Breast epithelium (tissue), 3 donors: ENCODE data around the gene PAX7.

ENCODE experiments used
- CTCF ChIP-seq, 3 donors: fragments of 450-650 bp; IDR thresholded peaks; one replicate each; pipeline ENCODE4 v1.5.1; 2016 to 2017; ENCODE audit warnings: antibody characterized with exemption in 3 of 3, mild to moderate bottlenecking in 3 of 3, moderate library complexity in 3 of 3
- POLR2A ChIP-seq: fragments of 450-650 bp; IDR thresholded peaks from one replicate; pipeline ENCODE4 v1.6.1; 2016; ENCODE audit warnings: antibody characterized with exemption, mild to moderate bottlenecking, moderate library complexity
- POLR2AphosphoS5 ChIP-seq, 3 donors: sonication (generic); formaldehyde crosslinking; IDR thresholded peaks; one replicate each; pipeline ENCODE4 v1.6.1; 2017; ENCODE audit warnings: antibody characterized with exemption in 3 of 3

DNA sequence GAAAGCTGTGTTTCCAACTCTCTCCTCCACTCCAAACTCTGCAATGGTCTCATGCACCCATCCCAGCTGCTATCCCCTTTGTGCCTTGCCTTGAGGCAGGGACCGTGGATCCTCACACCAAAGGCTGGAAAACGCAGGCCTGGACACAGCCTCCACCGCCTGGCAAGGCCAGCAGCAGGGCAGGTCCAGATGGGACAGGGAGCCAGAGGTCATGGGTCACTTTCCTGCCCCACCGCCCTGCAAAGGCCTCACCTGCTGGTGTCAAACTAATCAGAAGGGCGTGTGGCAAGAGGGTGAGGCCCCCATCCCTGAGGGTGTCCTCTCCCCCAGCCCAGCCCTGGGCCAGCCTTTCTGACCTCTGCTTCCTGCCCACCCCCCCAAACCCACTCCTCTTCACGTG, 106.3 kb downstream of the PAX7 start:
- TF ChIP-seq CTCF (IDR thresholded peaks at IDR 0.05) (no peak), POLR2AphosphoS5 (IDR thresholded peaks at IDR 0.05) (no peak), POLR2A (no peak)
